Naive B cell (primary cell): ENCODE measurements around the gene NPPB. TPM values are rescaled to one million over a fixed set of nuclear protein-coding genes. Genes with fewer than 3 reads are reported as not detected.
"Not testable (repeated sequence)": the region's sequence is repeated elsewhere in the genome, so short reads cannot be mapped to it uniquely, and the experiment has no call there.

Experiments
- ATAC-seq, 2 donors: fragments of 150-1000 bp; cut with Tn5 transposase; 2 replicates each; pipeline ENCODE4 v1.10.0; 2021; ENCODE audit warnings: low read depth in 2 of 2, mild to moderate bottlenecking in 2 of 2, moderate library complexity in 2 of 2
- DNase-seq: peaks from one replicate; pipeline ENCODE4 v3.0.0; 2022
- H3K27ac Mint-ChIP-seq, 6 donors: one replicate each; pipeline ENCODE4 v1.8.0; 2020 to 2022; ENCODE audit warnings: mild to moderate bottlenecking in 6 of 6, mixed read lengths in 6 of 6, moderate library complexity in 5 of 6, inconsistent platforms in 2 of 6
- H3K27me3 Mint-ChIP-seq, 3 donors: one replicate each; pipeline ENCODE4 v1.8.0; 2021 to 2022; ENCODE audit warnings: mixed read lengths in 3 of 3, mild to moderate bottlenecking in 1 of 3
- H3K36me3 Mint-ChIP-seq, 2 donors: one replicate each; pipeline ENCODE4 v1.8.0; 2020 to 2022; ENCODE audit warnings: mixed read lengths in 2 of 2, inconsistent platforms in 1 of 2, mild to moderate bottlenecking in 1 of 2
- H3K4me1 Mint-ChIP-seq, 3 donors: one replicate each; pipeline ENCODE4 v1.8.0; 2020 to 2022; ENCODE audit warnings: mixed read lengths in 3 of 3, inconsistent platforms in 1 of 3, mild to moderate bottlenecking in 1 of 3, moderate library complexity in 1 of 3
- H3K4me3 Mint-ChIP-seq, 8 donors: one replicate each; pipeline ENCODE4 v1.8.0; 2020 to 2022; ENCODE audit warnings: mild to moderate bottlenecking in 8 of 8, mixed read lengths in 8 of 8, moderate library complexity in 8 of 8, inconsistent platforms in 2 of 8
- H3K9me3 Mint-ChIP-seq, 7 donors: one replicate each; pipeline ENCODE4 v1.8.0; 2020 to 2022; ENCODE audit warnings: mixed read lengths in 7 of 7, mild to moderate bottlenecking in 5 of 7, inconsistent platforms in 2 of 7, moderate library complexity in 1 of 7
- polyA plus RNA-seq, 6 donors: library from polyadenylated mRNA; unstranded; fragments of 300-500 nt; fragmentation: Illumina TruSeq; gene quantifications; one replicate each; pipeline ENCODE4 v1.2.3, GENCODE V29; 2021; ENCODE audit warnings: low read depth in 6 of 6

Gene NPPB
- not detected for polyA plus RNA-seq

- ATAC-seq (no peak), DNase-seq (no peak)
- Mint-ChIP-seq H3K27me3 (peaks cover 40 to 55% (median 47%) of the 10 kb centered on the region in 3 donors), H3K4me3 (peak within 1 kb of the TSS in 1 of 8 donors; percentile 47), H3K4me1 (no peaks in the 10 kb centered on the region), H3K36me3 (no peaks in the 10 kb centered on the region), H3K27ac (peak within 1 kb of the TSS in 1 of 6 donors; percentile 26), H3K9me3 (peaks cover 0 to 4% (median 0%) of the 10 kb centered on the region in 7 donors)
These were observed at the start of gene NPPB for GRCh38 chr1:11858613-11858967. NPPB (minus strand) TSS chr1:11858945; CDS start chr1:11858833, 112 bp downstream.

- Mint-ChIP-seq H3K36me3 (no peaks in the 10 kb centered on the region), H3K4me1 (peaks cover 30 to 34% (median 34%) of the 10 kb centered on the region in 3 donors), H3K9me3 (peaks cover 0 to 5% (median 0%) of the 10 kb centered on the region in 7 donors), H3K27me3 (peaks cover 0 to 5% (median 4%) of the 10 kb centered on the region in 3 donors), H3K27ac (peak overlapping the region; percentile 100), H3K4me3 (peak overlapping the region; percentile 90 to 99 (median 94))
- peak; percentile 90 for DNase-seq
- ATAC-seq = peak; percentile 56 to 58
These were observed 49.4 kb upstream of the NPPB start for GRCh38 chr1:11908095-11908675.

GRCh38 chr1:11907275-11908094 lies 48.7 kb upstream of the NPPB start:
- Mint-ChIP-seq H3K4me3 (peak overlapping the region; percentile 77 to 99 (median 94)), H3K36me3 (no peaks in the 10 kb centered on the region), H3K9me3 (peaks cover 0 to 5% (median 0%) of the 10 kb centered on the region in 7 donors), H3K27me3 (peaks cover 0 to 5% (median 4%) of the 10 kb centered on the region in 3 donors), H3K27ac (peak overlapping the region; percentile 100), H3K4me1 (peaks cover 30 to 34% (median 33%) of the 10 kb centered on the region in 3 donors)
- DNase-seq (peak; percentile 92), ATAC-seq (peak; percentile 50 to 54)

- Mint-ChIP-seq H3K4me3 (peak overlapping the region in 1 of 8 donors; percentile 29), H3K27ac (peak overlapping the region in 2 of 6 donors; percentile 39 to 70), H3K9me3 (peaks cover 0 to 5% (median 0%) of the 10 kb centered on the region in 7 donors), H3K27me3 (peaks cover 0 to 5% (median 4%) of the 10 kb centered on the region in 3 donors), H3K36me3 (no peaks in the 10 kb centered on the region), H3K4me1 (peaks cover 29 to 34% (median 30%) of the 10 kb centered on the region in 3 donors)
- ATAC-seq (no peak), DNase-seq (no peak)
These were observed 48.1 kb upstream of the NPPB start for GRCh38 chr1:11906870-11907269.

GRCh38 chr1:11904978-11905377 lies 46.2 kb upstream of the NPPB start:
- Mint-ChIP-seq H3K27ac (peak overlapping the region in 3 of 6 donors; percentile 18 to 38 (median 32)), H3K4me3 (no peak overlapping the region), H3K9me3 (peaks cover 0 to 5% (median 0%) of the 10 kb centered on the region in 7 donors)

GRCh38 chr1:11904156-11904555 lies 45.4 kb upstream of the NPPB start:
- not testable (repeated sequence) for H3K27ac Mint-ChIP-seq, H3K4me3 Mint-ChIP-seq, H3K36me3 Mint-ChIP-seq, ATAC-seq, DNase-seq, H3K9me3 Mint-ChIP-seq
- Mint-ChIP-seq H3K27me3 (peaks cover 8 to 12% (median 8%) of the 10 kb centered on the region in 3 donors), H3K4me1 (peaks cover 17 to 29% (median 22%) of the 10 kb centered on the region in 3 donors)

More at GRCh38 chr1:11904978-11905377, 46.2 kb upstream of the NPPB start:
- Mint-ChIP-seq H3K27me3 (peaks cover 0 to 5% (median 4%) of the 10 kb centered on the region in 3 donors), H3K36me3 (no peaks in the 10 kb centered on the region), H3K4me1 (peaks cover 20 to 34% (median 29%) of the 10 kb centered on the region in 3 donors)
- DNase-seq = no peak
- no peak for ATAC-seq

GRCh38 chr1:11903210-11903609 lies 44.5 kb upstream of the NPPB start:
- H3K9me3 Mint-ChIP-seq = peaks cover 0 to 5% (median 0%) of the 10 kb centered on the region in 7 donors
- ATAC-seq (no peak), DNase-seq (no peak)
- H3K4me1 Mint-ChIP-seq = peaks cover 12 to 20% (median 14%) of the 10 kb centered on the region in 3 donors
- H3K36me3 Mint-ChIP-seq = no peaks in the 10 kb centered on the region
- H3K27ac Mint-ChIP-seq = no peak overlapping the region
- H3K4me3 Mint-ChIP-seq = no peak overlapping the region
- peaks cover 11 to 21% (median 13%) of the 10 kb centered on the region in 3 donors for H3K27me3 Mint-ChIP-seq

- H3K27ac Mint-ChIP-seq, DNase-seq, ATAC-seq, H3K36me3 Mint-ChIP-seq, H3K4me1 Mint-ChIP-seq, H3K4me3 Mint-ChIP-seq, H3K9me3 Mint-ChIP-seq: not testable (repeated sequence)
- peaks cover 13 to 34% (median 13%) of the 10 kb centered on the region in 3 donors for H3K27me3 Mint-ChIP-seq
These were observed 42.7 kb upstream of the NPPB start for GRCh38 chr1:11901446-11901845.

GRCh38 chr1:11898831-11899467 lies 40.2 kb upstream of the NPPB start:
- DNase-seq = no peak
- H3K27me3 Mint-ChIP-seq = peaks cover 15 to 54% (median 26%) of the 10 kb centered on the region in 3 donors
- no peaks in the 10 kb centered on the region for H3K36me3 Mint-ChIP-seq
- no peak overlapping the region for H3K4me3 Mint-ChIP-seq
- H3K4me1 Mint-ChIP-seq = peaks cover 2 to 3% (median 2%) of the 10 kb centered on the region in 3 donors
- H3K27ac Mint-ChIP-seq = peak overlapping the region in 1 of 6 donors; percentile 49
- ATAC-seq = peak in 1 of 2 donors; percentile 30
- peaks cover 0 to 3% (median 0%) of the 10 kb centered on the region in 7 donors for H3K9me3 Mint-ChIP-seq

GRCh38 chr1:11898086-11898785 lies 39.5 kb upstream of the NPPB start:
- ATAC-seq (no peak), DNase-seq (no peak)
- H3K27ac Mint-ChIP-seq = no peak overlapping the region
- H3K27me3 Mint-ChIP-seq = peaks cover 17 to 57% (median 30%) of the 10 kb centered on the region in 3 donors
- no peaks in the 10 kb centered on the region for H3K36me3 Mint-ChIP-seq
- peaks cover 0 to 3% (median 0%) of the 10 kb centered on the region in 7 donors for H3K9me3 Mint-ChIP-seq
- H3K4me1 Mint-ChIP-seq = peaks cover 5 to 8% (median 5%) of the 10 kb centered on the region in 3 donors
- H3K4me3 Mint-ChIP-seq = no peak overlapping the region

GRCh38 chr1:11894501-11894900 lies 35.8 kb upstream of the NPPB start:
- H3K4me3 Mint-ChIP-seq, DNase-seq, ATAC-seq, H3K9me3 Mint-ChIP-seq, H3K36me3 Mint-ChIP-seq, H3K4me1 Mint-ChIP-seq, H3K27ac Mint-ChIP-seq: not testable (repeated sequence)
- H3K27me3 Mint-ChIP-seq = peaks cover 26 to 57% (median 33%) of the 10 kb centered on the region in 3 donors

- H3K9me3 Mint-ChIP-seq = peaks cover 0 to 3% (median 0%) of the 10 kb centered on the region in 7 donors
These were observed 35.1 kb upstream of the NPPB start for GRCh38 chr1:11893907-11894251.

More at GRCh38 chr1:11893907-11894251, 35.1 kb upstream of the NPPB start:
- Mint-ChIP-seq H3K27ac (no peak overlapping the region), H3K4me3 (no peak overlapping the region), H3K4me1 (peaks cover 5 to 8% (median 5%) of the 10 kb centered on the region in 3 donors), H3K27me3 (peaks cover 20 to 51% (median 27%) of the 10 kb centered on the region in 3 donors), H3K36me3 (no peaks in the 10 kb centered on the region)
- DNase-seq = peak; percentile 61
- ATAC-seq = peak; percentile 88 to 92
